Measurements from ENCODE around the gene ALDH3A2. TPM values are rescaled to one million over a fixed set of nuclear protein-coding genes. Genes with fewer than 3 reads are reported as not detected.

ALDH3A2 gene
- total RNA-seq, 1 donor from 2014 or later = 30.9 TPM

DNA sequence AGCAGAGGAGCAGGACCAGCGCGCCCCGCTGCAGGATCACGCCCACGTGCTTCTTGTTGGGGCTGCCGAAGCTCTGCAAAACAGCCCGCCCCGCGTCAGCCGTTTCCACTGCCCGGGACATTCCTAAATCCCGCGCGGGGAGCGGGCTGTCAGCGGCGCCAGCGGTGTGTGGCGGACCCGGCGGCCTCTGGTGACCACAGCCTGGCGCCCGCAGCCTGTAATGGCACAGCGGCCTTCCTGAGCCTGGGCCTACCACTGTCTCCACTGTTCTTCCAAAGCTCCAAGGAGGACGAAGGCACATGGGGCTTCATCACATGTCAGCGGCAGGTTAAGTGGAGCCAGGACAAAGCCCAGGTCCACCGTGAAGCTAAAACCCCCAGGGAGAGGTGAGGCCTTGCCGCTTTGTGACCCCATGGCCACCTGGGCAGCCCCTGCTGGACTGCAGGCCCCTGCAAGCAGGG, 65.4 kb downstream of the ALDH3A2 start:
- intact Hi-C loops (cut with micrococcal nuclease) = no loop called here

GRCh38 chr17:19714542-19715411, 66.2 kb downstream of the ALDH3A2 start:
- intact Hi-C loops (cut with micrococcal nuclease) = no loop called here

DNA sequence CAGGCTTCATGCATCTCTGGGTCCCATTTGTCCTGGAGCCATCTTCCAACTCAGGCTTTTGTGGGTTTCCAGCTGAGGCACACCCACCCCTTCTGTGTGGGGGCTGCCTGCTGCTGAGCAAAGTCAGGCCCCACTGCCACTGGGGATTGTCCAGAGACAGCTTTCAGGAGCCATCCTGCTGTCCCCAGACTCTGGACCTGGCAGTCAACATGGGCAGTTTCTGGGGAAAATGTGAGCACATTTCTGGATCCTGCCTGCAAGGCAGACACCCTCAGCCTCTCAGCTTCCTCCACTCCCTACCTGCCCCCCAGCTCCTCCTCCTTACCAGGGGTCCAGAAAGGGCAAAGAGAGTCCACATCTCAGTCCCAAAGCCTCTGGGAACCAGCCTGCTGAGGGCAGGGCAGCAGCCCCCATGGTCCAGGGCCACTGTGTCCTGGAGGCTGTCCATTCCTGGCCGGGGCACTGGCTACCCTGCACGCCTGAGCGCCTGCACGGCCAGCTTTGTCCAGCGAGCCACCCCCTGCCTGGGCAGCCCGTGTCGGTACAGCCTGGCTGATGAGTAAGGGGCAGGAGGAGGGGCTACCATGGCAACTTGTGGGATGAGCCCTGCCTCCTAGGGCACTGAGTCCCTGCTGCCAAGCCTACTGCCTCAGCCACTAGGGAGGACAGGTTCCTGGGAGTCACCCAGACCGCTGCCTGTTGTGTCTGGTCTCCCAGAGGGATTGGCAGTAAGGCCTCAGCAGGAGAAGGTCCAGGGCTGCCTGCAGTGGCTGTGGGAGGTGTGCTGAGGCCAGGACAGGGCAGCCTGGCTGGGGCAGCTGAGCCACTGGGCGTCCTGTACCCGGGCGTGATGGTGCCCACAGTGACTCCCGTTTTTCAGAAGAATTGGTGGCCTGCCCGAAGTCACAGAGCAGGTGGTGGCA, 67.8 kb downstream of the ALDH3A2 start, which contains the start of gene SLC47A2:
Gene SLC47A2 (minus strand): TSS at position 477 of the 923 bp plus-strand sequence. CDS start 29 bp downstream, at position 448.
- intact Hi-C loops (cut with micrococcal nuclease) = no loop called here

DNA sequence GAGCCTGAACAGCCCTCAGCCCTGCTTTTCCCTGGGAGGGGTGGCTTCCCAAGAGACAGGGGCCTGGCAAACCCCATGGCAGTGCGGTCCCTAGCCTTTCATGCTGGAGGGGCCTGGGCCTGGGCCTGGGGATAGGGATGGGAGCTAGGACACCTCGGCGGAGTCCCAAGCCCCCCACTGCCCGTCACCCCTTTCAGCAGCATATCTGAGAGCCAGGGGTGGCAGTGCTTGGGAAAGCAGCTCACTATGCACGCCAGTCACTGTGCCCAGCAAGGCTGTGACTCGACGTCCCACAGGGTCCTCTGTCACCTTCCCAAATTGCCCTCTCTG, 68.4 kb downstream of the ALDH3A2 start:
- intact Hi-C loops (cut with micrococcal nuclease) = no loop called here

DNA sequence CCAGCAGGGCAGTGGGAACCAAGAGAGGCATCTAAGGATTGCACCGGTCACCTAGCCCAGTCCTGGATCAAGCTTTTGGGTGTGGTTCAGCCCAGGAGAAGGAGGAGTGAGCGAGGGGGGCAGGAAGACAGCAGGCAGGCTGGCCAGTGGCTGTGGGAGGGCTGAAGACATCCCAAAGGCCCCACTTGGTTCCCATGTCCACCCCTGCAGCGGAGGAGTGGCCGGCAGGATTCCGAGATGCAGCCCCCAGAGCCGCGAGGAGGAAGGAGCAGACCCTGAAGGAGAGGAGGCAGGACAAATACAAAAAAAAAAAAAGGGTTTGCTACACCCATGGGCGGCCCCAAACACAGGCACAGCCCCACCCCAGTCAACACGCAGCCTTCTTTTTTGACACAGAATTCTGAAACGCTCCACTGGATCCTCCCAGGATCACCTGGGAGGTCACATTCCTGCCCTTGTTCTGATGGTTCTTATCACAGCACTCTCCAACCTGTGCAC, 68.9 kb downstream of the ALDH3A2 start:
- intact Hi-C loops (cut with micrococcal nuclease) = no loop called here

- intact Hi-C loops (cut with micrococcal nuclease) = no loop called here
Measured at GRCh38 chr17:19718041-19718612, 69.6 kb downstream of the ALDH3A2 start.

GRCh38 chr17:19718613-19719354, 70.2 kb downstream of the ALDH3A2 start:
- intact Hi-C loops (cut with micrococcal nuclease) = no loop called here

DNA sequence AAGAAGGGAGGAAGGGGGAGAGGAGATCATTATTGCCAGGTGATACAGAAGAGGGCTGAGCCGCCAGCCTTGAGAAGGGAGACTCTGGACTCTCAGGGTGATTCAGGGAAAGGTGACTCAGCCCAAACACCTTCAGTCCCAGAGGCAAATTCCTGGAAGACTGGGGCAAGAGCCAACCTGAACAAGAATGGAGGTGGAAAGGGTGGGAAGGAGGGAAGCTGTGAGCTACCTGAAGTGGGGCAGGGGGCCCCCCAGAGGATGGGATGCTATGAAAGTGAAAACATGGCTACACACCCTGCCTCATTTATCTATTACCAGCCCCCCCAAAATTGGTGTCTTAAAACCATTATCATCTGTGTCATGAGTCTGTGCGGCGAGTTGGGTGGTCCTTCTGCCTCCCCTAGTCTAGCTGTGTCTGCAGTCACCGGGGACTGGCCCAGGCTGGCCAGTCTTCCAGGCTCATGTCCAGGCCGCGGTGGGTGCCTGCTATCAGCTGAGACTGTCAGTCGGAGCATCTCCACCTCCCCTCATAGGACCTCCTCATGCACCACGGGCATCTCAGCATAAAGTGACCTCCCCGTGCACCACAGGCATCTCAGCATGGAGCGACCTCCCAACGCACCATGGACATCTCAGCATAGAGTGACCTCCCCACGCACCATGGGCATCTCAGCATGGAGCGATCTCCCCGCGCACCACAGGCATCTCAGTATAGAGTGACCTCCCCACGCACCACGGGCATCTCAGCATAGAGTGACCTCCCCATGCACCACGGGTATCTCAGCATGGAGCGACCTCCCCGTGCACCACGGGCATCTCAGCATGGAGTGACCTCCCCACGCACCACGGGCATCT, 71.0 kb downstream of the ALDH3A2 start:
- intact Hi-C loops (cut with micrococcal nuclease) = no loop called here

GRCh38 chr17:19720210-19720475, 71.6 kb downstream of the ALDH3A2 start:
- intact Hi-C loops (cut with micrococcal nuclease) = no loop called here

DNA sequence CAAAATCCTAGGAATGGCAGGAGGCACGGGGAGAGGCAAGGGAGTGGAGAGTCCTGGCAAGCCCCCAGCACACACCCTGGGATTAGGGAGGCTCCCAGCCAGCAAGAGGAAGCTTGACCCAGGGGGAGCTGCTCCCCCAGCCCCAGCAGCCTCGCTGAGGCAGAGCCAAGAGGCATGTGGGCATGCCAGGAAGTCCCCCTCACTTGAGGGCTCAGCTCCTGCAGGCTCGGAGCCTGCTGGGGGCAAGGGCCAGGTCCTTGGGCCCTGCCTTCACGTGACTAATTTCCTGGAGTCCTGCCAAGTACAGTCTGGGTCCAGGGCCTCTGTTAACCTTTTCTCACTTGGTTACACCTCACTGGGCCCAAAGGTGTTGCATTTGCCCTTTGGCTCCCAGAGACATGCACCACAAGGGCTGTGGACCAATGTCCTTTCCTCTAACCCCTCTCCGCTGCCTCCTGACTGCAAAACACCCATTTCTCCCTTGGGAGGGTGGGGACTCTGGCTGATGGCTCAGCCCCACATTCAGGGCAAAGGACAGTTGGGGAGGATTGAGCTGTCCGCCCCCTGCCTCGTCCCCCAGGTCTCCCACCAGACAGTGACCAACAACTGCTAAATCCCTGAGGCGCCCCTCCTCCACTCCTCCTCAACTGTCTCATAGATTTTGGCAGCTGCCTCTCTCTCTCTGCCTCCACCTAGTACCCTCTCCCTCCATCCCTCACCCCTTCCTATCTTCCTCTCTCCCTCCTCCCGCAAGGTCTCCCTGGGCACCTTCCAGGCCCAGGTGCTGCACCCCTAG, 72.3 kb downstream of the ALDH3A2 start:
- intact Hi-C loops (cut with micrococcal nuclease) = no loop called here

GRCh38 chr17:19723964-19724363, 75.4 kb downstream of the ALDH3A2 start:
- intact Hi-C loops (cut with micrococcal nuclease) = no loop called here

DNA sequence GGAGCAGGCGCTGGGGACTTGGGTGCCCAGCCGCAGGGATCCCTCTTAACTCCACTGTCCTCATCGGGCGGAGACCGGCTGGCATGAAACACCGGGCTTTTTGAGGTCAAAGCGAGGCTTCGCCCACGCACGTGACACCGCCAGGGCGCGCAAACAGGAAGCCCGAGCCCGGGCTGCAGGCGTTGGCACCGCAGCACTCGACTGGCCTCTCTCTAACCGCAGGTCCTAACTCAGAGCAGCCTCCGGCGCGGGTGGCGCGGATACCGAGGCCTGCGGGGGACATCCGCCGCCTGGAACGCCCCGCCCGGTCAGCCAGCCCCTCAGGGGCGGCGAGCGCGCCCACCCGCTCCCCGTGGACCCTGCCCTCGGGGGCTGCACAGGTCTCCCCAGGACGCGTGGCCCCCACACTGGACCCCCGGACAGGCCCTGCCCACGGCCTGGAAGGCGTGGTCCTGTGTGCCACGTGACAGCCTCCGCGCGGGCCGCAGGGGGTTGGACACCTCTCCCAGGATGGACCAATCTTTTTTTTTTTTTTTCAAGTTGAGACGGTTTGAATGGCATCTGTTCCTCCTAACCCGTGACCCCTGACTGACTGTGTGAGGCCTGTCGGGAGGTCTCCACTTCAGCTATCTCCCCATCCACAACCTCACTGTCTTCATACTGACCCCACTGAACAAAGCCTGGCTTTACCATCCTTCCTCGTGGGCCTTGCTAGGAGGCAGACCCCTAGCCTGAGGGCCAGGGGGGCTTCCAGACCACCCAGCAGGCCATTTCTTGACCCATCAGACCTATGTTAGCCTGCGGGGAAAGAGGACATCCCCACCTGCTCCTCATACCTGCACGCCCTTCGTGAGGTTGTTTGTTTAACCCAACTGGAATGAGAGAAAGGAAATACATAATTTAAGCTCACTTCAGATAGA, 76.2 kb downstream of the ALDH3A2 start:
- intact Hi-C loops (cut with micrococcal nuclease) = no loop called here

DNA sequence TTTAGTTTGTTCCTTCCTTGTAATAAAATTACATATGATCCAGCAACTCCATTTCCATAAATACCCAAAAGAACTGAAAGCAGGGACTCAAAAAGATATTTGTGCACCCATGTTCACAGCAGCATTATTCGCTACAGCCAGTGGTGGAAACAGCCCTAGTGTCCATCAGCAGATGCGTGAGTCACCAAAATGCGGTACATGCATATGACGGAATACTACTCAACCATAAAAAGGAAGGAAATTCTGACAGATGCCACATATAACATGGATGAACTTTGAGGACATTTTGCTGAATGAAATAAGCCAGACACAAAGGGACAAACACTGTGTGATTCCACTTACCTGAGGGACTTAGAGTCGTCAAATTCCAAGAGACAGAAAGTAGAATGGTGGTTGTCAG, 76.9 kb downstream of the ALDH3A2 start:
- intact Hi-C loops (cut with micrococcal nuclease) = no loop called here

- intact Hi-C loops (cut with micrococcal nuclease) = no loop called here
Measured at GRCh38 chr17:19726631-19727376, 78.3 kb downstream of the ALDH3A2 start.

All from T-helper 1 cell treated with Interleukin-12 subunit alpha and Interleukin-12 subunit beta and Interleukin-4 antibody, amounts not matched to agents 30 ng/mL and 1 ng/mL, for 36 hours (primary cell).